HCT116 (cell line): ENCODE results near the gene RAVER1. TPM values are rescaled to one million over a fixed set of nuclear protein-coding genes. Genes with fewer than 3 reads are reported as not detected.

ENCODE experiments used
- ATAC-seq: fragments of 200-7000 bp; cut with Tn5 transposase; 2 replicates; pipeline ENCODE4 v1.9.1; 2020; ENCODE audit warnings: mild to moderate bottlenecking, moderate library complexity
- BruUV-seq: library from RNA; stranded (reverse); fragments of 400-500 nt; replicated peaks from 2 replicates; lab custom pipeline; 2021; lab: Mats Ljungman, UMichigan
- CTCF ChIA-PET: fragments of 300-600 bp; sonication (Branson Sonifier 250); formaldehyde crosslinking; loops from one replicate; lab custom pipeline; 2021; ENCODE audit warnings: antibody characterized with exemption; lab: Charles Lee
- POLR2A ChIA-PET: fragments of 300-600, 350-600 bp; sonication (Branson Sonifier 250); formaldehyde crosslinking; loops from one replicate; lab custom pipeline; 2021; ENCODE audit warnings: antibody characterized with exemption; lab: Charles Lee
- RAD21 ChIA-PET, 2 experiments: fragments of 300-600 bp; sonication (Branson Sonifier 250); formaldehyde crosslinking; loops; one replicate each; lab custom pipeline; 2023; ENCODE audit warnings: low total read pairs in 2 of 2; ENCODE audit not compliant: uncharacterized antibody in 2 of 2, unreplicated experiment in 2 of 2, low non-redundant PET in 1 of 2; lab: Charles Lee
- DNase-seq: peaks from one replicate; pipeline ENCODE4 v3.0.0-alpha.2; 2010; ENCODE audit warnings: low read depth, low spot score
- H2AFZ ChIP-seq: fragments of 200-600 bp; shearing (Covaris generic), sonication (generic); 2 replicates; pipeline ENCODE4 v1.6.1; 2017; ENCODE audit warnings: low read depth, mixed run types, mixed read lengths, antibody characterized with exemption, low read length; ENCODE audit not compliant: poor library complexity, severe bottlenecking
- H3K27ac ChIP-seq: 2 replicates; pipeline ENCODE4 v1.5.1; 2012; ENCODE audit warnings: low read depth, low read length
- H3K27me3 ChIP-seq: fragments of 200-600 bp; sonication (generic); 2 replicates; pipeline ENCODE4 v1.6.1; 2016; ENCODE audit warnings: mixed run types, low read length, mixed read lengths; ENCODE audit not compliant: insufficient read depth
- H3K36me3 ChIP-seq, 2 experiments: fragments of 200-500 bp in 1 of 2; fragments of 200-600 bp in 1 of 2; sonication (Bioruptor generic) in 1 of 2; sonication (generic) in 1 of 2; 2 replicates each; pipeline versions ENCODE4 v1.5.1 to v1.6.1; 2014 to 2016; ENCODE audit warnings: low read length in 2 of 2, inconsistent platforms in 1 of 2, mixed read lengths in 1 of 2, mixed run types in 1 of 2; ENCODE audit not compliant: insufficient read depth in 2 of 2, control insufficient read depth in 1 of 2
- H3K4me1 ChIP-seq, 2 experiments: fragments of 200-600 bp in 1 of 2; sonication (generic) in 1 of 2; 2 replicates each; pipeline versions ENCODE4 v1.5.1 to v1.6.1; 2012 to 2017; ENCODE audit warnings: low read length in 2 of 2, inconsistent platforms in 1 of 2, mild to moderate bottlenecking in 1 of 2, mixed read lengths in 1 of 2, mixed run types in 1 of 2, moderate library complexity in 1 of 2; ENCODE audit not compliant: insufficient read depth in 2 of 2, control insufficient read depth in 1 of 2
- H3K4me2 ChIP-seq: fragments of 200-600 bp; sonication (generic); 2 replicates; pipeline ENCODE4 v1.6.1; 2017; ENCODE audit warnings: mixed run types, low read length, mixed read lengths
- H3K4me3 ChIP-seq, 2 experiments: fragments of 200-600 bp in 1 of 2; sonication (generic) in 1 of 2; replicated peaks in 1 of 2; 2 replicates each; pipeline ENCODE4 v1.5.1; 2011 to 2016; ENCODE audit warnings: low read length in 2 of 2, control low read depth in 1 of 2, low read depth in 1 of 2, mild to moderate bottlenecking in 1 of 2, mixed read lengths in 1 of 2, mixed run types in 1 of 2
- H3K79me2 ChIP-seq: fragments of 200-600 bp; sonication (generic); 2 replicates; pipeline ENCODE4 v1.6.1; 2017; ENCODE audit warnings: mild to moderate bottlenecking, mixed run types, low read length, moderate library complexity, mixed read lengths; ENCODE audit not compliant: insufficient read depth
- H3K9ac ChIP-seq: fragments of 200-600 bp; sonication (generic); 2 replicates; pipeline ENCODE4 v1.6.1; 2016; ENCODE audit warnings: low read length, mixed read lengths
- H3K9me2 ChIP-seq: fragments of 200-600 bp; sonication (generic), shearing (Covaris generic); 2 replicates; pipeline ENCODE4 v1.6.1; 2017; ENCODE audit warnings: mixed run types, mild to moderate bottlenecking, moderate library complexity; ENCODE audit not compliant: insufficient read depth
- H3K9me3 ChIP-seq, 2 experiments: fragments of 200-500 bp in 1 of 2; fragments of 200-600 bp in 1 of 2; sonication (Bioruptor generic) in 1 of 2; sonication (generic) in 1 of 2; 2 replicates each; pipeline ENCODE4 v1.6.1; 2014 to 2017; ENCODE audit warnings: low read length in 2 of 2, mixed read lengths in 2 of 2, inconsistent platforms in 1 of 2, low read depth in 1 of 2, mild to moderate bottlenecking in 1 of 2, mixed run types in 1 of 2, moderate library complexity in 1 of 2; ENCODE audit not compliant: control insufficient read depth in 1 of 2, insufficient read depth in 1 of 2
- H4K20me1 ChIP-seq: fragments of 200-600 bp; sonication (generic), shearing (Covaris generic); 2 replicates; pipeline ENCODE4 v1.6.1; 2017; ENCODE audit warnings: mixed run types, mild to moderate bottlenecking, moderate library complexity; ENCODE audit not compliant: insufficient read depth
- EZH2phosphoT487 ChIP-seq: fragments of 200-600 bp; IDR thresholded peaks from 2 replicates; pipeline ENCODE4 v1.6.1; 2018; ENCODE audit warnings: antibody characterized with exemption, borderline replicate concordance
- POLR2A ChIP-seq: IDR thresholded peaks from 2 replicates; pipeline ENCODE4 v1.7.0; 2011; ENCODE audit warnings: borderline replicate concordance; ENCODE audit not compliant: insufficient read depth, insufficient read length; ENCODE audit errors: extremely low read depth
- POLR2AphosphoS5 ChIP-seq: IDR thresholded peaks from 2 replicates; pipeline ENCODE4 v1.6.1; 2011; ENCODE audit warnings: mild to moderate bottlenecking, low read depth, low read length, moderate library complexity
- REST ChIP-seq: IDR thresholded peaks from 2 replicates; pipeline ENCODE4 v1.6.1; 2012; ENCODE audit warnings: low read depth
- SP1 ChIP-seq: IDR thresholded peaks from 2 replicates; pipeline ENCODE4 v1.6.1; 2012; ENCODE audit warnings: low read depth
- SRF ChIP-seq: IDR thresholded peaks from 2 replicates; pipeline ENCODE4 v1.6.1; 2012; ENCODE audit warnings: low read depth
- TCF7L2 ChIP-seq: IDR thresholded peaks from 2 replicates; pipeline ENCODE4 v1.7.0; 2011; ENCODE audit warnings: borderline replicate concordance, inconsistent platforms; ENCODE audit not compliant: insufficient read depth, insufficient read length; ENCODE audit errors: extremely low read depth
- ZBTB33 ChIP-seq: IDR thresholded peaks from 2 replicates; pipeline ENCODE4 v1.6.1; 2011; ENCODE audit warnings: mild to moderate bottlenecking, low read length, moderate library complexity; ENCODE audit not compliant: insufficient replicate concordance; ENCODE audit errors: extremely low read depth
- ZFX ChIP-seq: fragments of 450-650 bp; IDR thresholded peaks from 2 replicates; pipeline ENCODE4 v1.6.1; 2017
- ZNF274 ChIP-seq: fragments of 200-500 bp; sonication (Bioruptor generic); IDR thresholded peaks from 2 replicates; pipeline ENCODE4 v1.6.1; 2014; ENCODE audit warnings: mild to moderate bottlenecking, low read depth, low read length, inconsistent platforms
- intact Hi-C: fragments of 100-400 bp; cut with micrococcal nuclease; formaldehyde crosslinking; loops from 2 replicates; pipeline ENCODE4 v1.10.0; 2022
- total RNA-seq: library from RNA; stranded (reverse); gene quantifications from one replicate; pipeline ENCODE4 v1.2.1, GENCODE V29; 2021; ENCODE audit not compliant: unreplicated experiment
- TF ChIP-seq, protein P1 (sequence below): IDR thresholded peaks from 2 replicates; pipeline ENCODE4 v1.6.1; 2012
- TF ChIP-seq, protein P2 (sequence below), 3 experiments: fragments of 200-600 bp in 1 of 3; sonication (generic) in 1 of 3; IDR thresholded peaks in 2 of 3; conservative IDR thresholded peaks in 1 of 3; 2 replicates each; pipeline ENCODE4 v1.5.1; 2012 to 2017; ENCODE audit warnings: low read depth in 2 of 3, low read length in 2 of 3, antibody characterized with exemption in 1 of 3, borderline replicate concordance in 1 of 3, control low read depth in 1 of 3, mild to moderate bottlenecking in 1 of 3, mixed read lengths in 1 of 3, mixed run types in 1 of 3, moderate library complexity in 1 of 3; ENCODE audit not compliant: insufficient read depth in 1 of 3

Gene RAVER1
- total RNA-seq, 1 experiment from 2014 or later: 71.0 TPM

DNA sequence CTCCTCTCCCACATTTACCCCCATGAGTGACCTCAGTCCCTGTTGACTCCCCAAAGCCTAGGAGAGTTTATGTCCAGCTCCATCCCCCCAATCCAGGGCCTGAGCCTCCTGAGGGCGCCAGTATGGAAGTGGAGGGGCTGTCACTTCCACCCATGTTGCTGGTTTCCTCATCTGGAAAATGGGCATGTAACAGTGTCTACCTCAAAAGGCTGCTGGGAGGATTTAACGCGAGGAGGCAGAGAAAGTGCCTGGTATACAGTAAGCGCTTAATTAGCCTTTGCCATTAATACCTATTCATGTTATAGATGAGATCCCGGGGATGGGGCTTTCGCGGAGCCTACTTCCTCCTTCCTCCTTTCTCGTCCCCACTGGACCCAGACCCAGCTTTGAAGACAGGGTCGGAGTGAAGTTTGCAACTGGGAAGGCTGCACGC, 46.6 kb upstream of the RAVER1 start:
- Histone ChIP-seq H4K20me1 (no peaks in the 10 kb centered on the region), H3K9me3 (no peaks in the 10 kb centered on the region), H3K4me3 (peak overlapping the region; percentile 80 to 96), H3K27ac (peak overlapping the region; percentile 86), H3K9ac (peak overlapping the region; percentile 83), H3K4me2 (peak overlapping the region; percentile 100), H2AFZ (peak overlapping the region; percentile 24), H3K79me2 (peaks cover 9% of the 10 kb centered on the region), H3K27me3 (no peaks in the 10 kb centered on the region), H3K4me1 (peaks cover 2 to 13% of the 10 kb centered on the region in 2 experiments; a peak in 3 of 4 replicates), H3K9me2 (no peaks in the 10 kb centered on the region), H3K36me3 (peaks cover 0 to 5% of the 10 kb centered on the region in 2 experiments; a peak in 2 of 4 replicates)
- TSS peak; percentile 93 for BruUV-seq
- TF ChIP-seq ZBTB33: no peak
- TF ChIP-seq, protein P1, sequence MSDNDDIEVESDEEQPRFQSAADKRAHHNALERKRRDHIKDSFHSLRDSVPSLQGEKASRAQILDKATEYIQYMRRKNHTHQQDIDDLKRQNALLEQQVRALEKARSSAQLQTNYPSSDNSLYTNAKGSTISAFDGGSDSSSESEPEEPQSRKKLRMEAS: no peak
- no peak for TF ChIP-seq ZNF274
- no peak for TF ChIP-seq SP1
- no peak for TF ChIP-seq REST
- TF ChIP-seq SRF: no peak
- no peak for TF ChIP-seq TCF7L2
- no peak for TF ChIP-seq ZFX
- TF ChIP-seq POLR2A: no peak
- TF ChIP-seq, protein P2, sequence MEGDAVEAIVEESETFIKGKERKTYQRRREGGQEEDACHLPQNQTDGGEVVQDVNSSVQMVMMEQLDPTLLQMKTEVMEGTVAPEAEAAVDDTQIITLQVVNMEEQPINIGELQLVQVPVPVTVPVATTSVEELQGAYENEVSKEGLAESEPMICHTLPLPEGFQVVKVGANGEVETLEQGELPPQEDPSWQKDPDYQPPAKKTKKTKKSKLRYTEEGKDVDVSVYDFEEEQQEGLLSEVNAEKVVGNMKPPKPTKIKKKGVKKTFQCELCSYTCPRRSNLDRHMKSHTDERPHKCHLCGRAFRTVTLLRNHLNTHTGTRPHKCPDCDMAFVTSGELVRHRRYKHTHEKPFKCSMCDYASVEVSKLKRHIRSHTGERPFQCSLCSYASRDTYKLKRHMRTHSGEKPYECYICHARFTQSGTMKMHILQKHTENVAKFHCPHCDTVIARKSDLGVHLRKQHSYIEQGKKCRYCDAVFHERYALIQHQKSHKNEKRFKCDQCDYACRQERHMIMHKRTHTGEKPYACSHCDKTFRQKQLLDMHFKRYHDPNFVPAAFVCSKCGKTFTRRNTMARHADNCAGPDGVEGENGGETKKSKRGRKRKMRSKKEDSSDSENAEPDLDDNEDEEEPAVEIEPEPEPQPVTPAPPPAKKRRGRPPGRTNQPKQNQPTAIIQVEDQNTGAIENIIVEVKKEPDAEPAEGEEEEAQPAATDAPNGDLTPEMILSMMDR (IDR thresholded peaks at IDR 0.05 in 2 of 3, conservative IDR thresholded peaks at IDR 0.05 in 1 of 3; ENCODE audit: borderline replicate concordance in 1 of 3, insufficient read depth in 1 of 3, low read depth in 2 of 3, low read length in 2 of 3): no peak
- TF ChIP-seq EZH2phosphoT487: no peak
- TF ChIP-seq POLR2AphosphoS5: no peak
- no peak for DNase-seq
- ChIA-PET RAD21 (interaction anchor here in 1 of 2 experiments (1.1 kb wide), 1 partner anchor 109 kb away, joined by 3 read pairs; the partner anchor contains the start of gene ICAM1), CTCF (interaction anchor here (0.8 to 2.5 kb wide), 6 partner anchors 9 to 120 kb away, joined by 3 to 27 read pairs (median 6); no protein-coding TSS in a partner anchor), POLR2A (interaction anchor here (0.7 to 1.4 kb wide), 5 partner anchors 9 to 121 kb away, joined by 4 to 8 read pairs (median 5); partner anchors contain the start of genes ICAM5 and RAVER1)
- intact Hi-C loops: loop anchor here (2.0 kb wide), 1 partner anchor 45 kb away; no protein-coding TSS in a partner anchor
- ATAC-seq: peak; percentile 2
